Cerebellar nuclear complex (tissue), 1 donor: ENCODE measurements around the gene RGS1.

ENCODE experiments used
- DNase-seq, 2 experiments: peaks; one replicate each; lab custom pipeline; 2025; lab: John Stamatoyannopoulos, UW

RGS1 gene

GRCh38 chr1:192553741-192554140 is 21.8 kb upstream of the RGS1 start:
- no peak for DNase-seq

GRCh38 chr1:192554904-192555303 is 20.7 kb upstream of the RGS1 start:
- no peak for DNase-seq

- DNase-seq, result no peak
Observed at GRCh38 chr1:192555399-192555798, 20.2 kb upstream of the RGS1 start.

- DNase-seq, result no peak
Observed at GRCh38 chr1:192557841-192558595, 17.6 kb upstream of the RGS1 start.

- no peak for DNase-seq
Observed at GRCh38 chr1:192559115-192560006, 16.2 kb upstream of the RGS1 start.

- DNase-seq, result no peak
Observed at GRCh38 chr1:192561301-192561700, 14.3 kb upstream of the RGS1 start.

- no peak for DNase-seq
Observed at GRCh38 chr1:192563129-192563528, 12.4 kb upstream of the RGS1 start.

GRCh38 chr1:192564099-192564498 is 11.5 kb upstream of the RGS1 start:
- no peak for DNase-seq

GRCh38 chr1:192565946-192566345 is 9.6 kb upstream of the RGS1 start:
- no peak for DNase-seq

- no peak for DNase-seq
Observed at GRCh38 chr1:192566657-192567056, 8.9 kb upstream of the RGS1 start.

GRCh38 chr1:192568063-192568462 is 7.5 kb upstream of the RGS1 start:
- DNase-seq, result no peak

GRCh38 chr1:192571668-192572067 is 3.9 kb upstream of the RGS1 start:
- no peak for DNase-seq

GRCh38 chr1:192573499-192573898 is 2.1 kb upstream of the RGS1 start:
- DNase-seq, result no peak

GRCh38 chr1:192574073-192574472 is 1.5 kb upstream of the RGS1 start:
- DNase-seq, result no peak

GRCh38 chr1:192576190-192577144 is 894 bp downstream of the RGS1 start:
- no peak for DNase-seq

- DNase-seq, result no peak
Observed at GRCh38 chr1:192577145-192578140, 1.9 kb downstream of the RGS1 start.

GRCh38 chr1:192578144-192578909 is 2.8 kb downstream of the RGS1 start:
- DNase-seq, result no peak

- no peak for DNase-seq
Observed at GRCh38 chr1:192579010-192579738, 3.6 kb downstream of the RGS1 start.

GRCh38 chr1:192580351-192580962 is 4.9 kb downstream of the RGS1 start:
- DNase-seq, result no peak
